ENCODE results near the gene FGG. TPM values are rescaled to one million over a fixed set of nuclear protein-coding genes. Genes with fewer than 3 reads are reported as not detected.

Gene FGG
- total RNA-seq, 1 experiment from 2014 or later, result not detected

GRCh38 chr4:154634058-154634457 lies 21.6 kb upstream of the FGG start:
- H3K36me3 ChIP-seq (ENCODE audit: insufficient read depth, low read length, poor library complexity, severe bottlenecking), result no peaks in the 10 kb centered on the region
- H3K27me3 ChIP-seq (replicated peaks; ENCODE audit: insufficient read depth, low read depth, low read length, poor library complexity), result no peaks in the 10 kb centered on the region
- intact Hi-C loops (cut with micrococcal nuclease; ENCODE audit: unreplicated experiment), result loop anchor here (10.0 kb wide), 1 partner anchor 741 kb away; the partner anchor contains the start of gene MAP9
- H3K4me1 ChIP-seq (ENCODE audit: insufficient read depth, low read length, poor library complexity, severe bottlenecking), result no peaks in the 10 kb centered on the region
- BruUV-seq (replicated peaks), result no TSS peak
- POLR2A ChIA-PET (ENCODE audit: low non-redundant PET), result no interaction called here
- DNase-seq (ENCODE audit: low spot score), result no peak
- H3K9me3 ChIP-seq (ENCODE audit: low read depth, low read length, poor library complexity, severe bottlenecking), result no peaks in the 10 kb centered on the region
- TF ChIP-seq CTCF (conservative IDR thresholded peaks at IDR 0.05; ENCODE audit: low read depth, low read length) (no peak), EZH2 (IDR thresholded peaks at IDR 0.05; ENCODE audit: borderline replicate concordance, low read depth, low read length, poor library complexity, severe bottlenecking) (no peak)
- H3K27ac ChIP-seq (ENCODE audit: low read depth, low read length, poor library complexity, severe bottlenecking), result no peak overlapping the region
- CTCF ChIA-PET, result no interaction called here
- no peak overlapping the region for H3K4me3 ChIP-seq (ENCODE audit: low read depth, low read length, poor library complexity, severe bottlenecking)

GRCh38 chr4:154631828-154632227 lies 19.4 kb upstream of the FGG start:
- no peak for DNase-seq (ENCODE audit: low spot score)
- CTCF ChIA-PET, result no interaction called here
- Histone ChIP-seq H3K4me1 (ENCODE audit: insufficient read depth, low read length, poor library complexity, severe bottlenecking) (no peaks in the 10 kb centered on the region), H3K27ac (ENCODE audit: low read depth, low read length, poor library complexity, severe bottlenecking) (no peak overlapping the region), H3K4me3 (ENCODE audit: low read depth, low read length, poor library complexity, severe bottlenecking) (no peak overlapping the region), H3K36me3 (ENCODE audit: insufficient read depth, low read length, poor library complexity, severe bottlenecking) (no peaks in the 10 kb centered on the region), H3K27me3 (replicated peaks; ENCODE audit: insufficient read depth, low read depth, low read length, poor library complexity) (no peaks in the 10 kb centered on the region), H3K9me3 (ENCODE audit: low read depth, low read length, poor library complexity, severe bottlenecking) (no peaks in the 10 kb centered on the region)
- no TSS peak for BruUV-seq (replicated peaks)
- intact Hi-C loops (cut with micrococcal nuclease; ENCODE audit: unreplicated experiment), result loop anchor here (10.0 kb wide), 1 partner anchor 743 kb away; the partner anchor contains the start of gene MAP9
- POLR2A ChIA-PET (ENCODE audit: low non-redundant PET), result no interaction called here
- TF ChIP-seq CTCF (conservative IDR thresholded peaks at IDR 0.05; ENCODE audit: low read depth, low read length), result no peak
- TF ChIP-seq EZH2 (IDR thresholded peaks at IDR 0.05; ENCODE audit: borderline replicate concordance, low read depth, low read length, poor library complexity, severe bottlenecking), result no peak

- TF ChIP-seq EZH2 (IDR thresholded peaks at IDR 0.05; ENCODE audit: borderline replicate concordance, low read depth, low read length, poor library complexity, severe bottlenecking), result no peak
- TF ChIP-seq CTCF (conservative IDR thresholded peaks at IDR 0.05; ENCODE audit: low read depth, low read length), result no peak
- no peaks in the 10 kb centered on the region for H3K9me3 ChIP-seq (ENCODE audit: low read depth, low read length, poor library complexity, severe bottlenecking)
- H3K36me3 ChIP-seq (ENCODE audit: insufficient read depth, low read length, poor library complexity, severe bottlenecking), result no peaks in the 10 kb centered on the region
- CTCF ChIA-PET, result no interaction called here
- no peaks in the 10 kb centered on the region for H3K27me3 ChIP-seq (replicated peaks; ENCODE audit: insufficient read depth, low read depth, low read length, poor library complexity)
- POLR2A ChIA-PET (ENCODE audit: low non-redundant PET), result no interaction called here
- no peak for DNase-seq (ENCODE audit: low spot score)
- no peak overlapping the region for H3K27ac ChIP-seq (ENCODE audit: low read depth, low read length, poor library complexity, severe bottlenecking)
- no TSS peak for BruUV-seq (replicated peaks)
- intact Hi-C loops (cut with micrococcal nuclease; ENCODE audit: unreplicated experiment), result loop anchor here (10.0 kb wide), 1 partner anchor 744 kb away; the partner anchor contains the start of gene MAP9
- H3K4me1 ChIP-seq (ENCODE audit: insufficient read depth, low read length, poor library complexity, severe bottlenecking), result no peaks in the 10 kb centered on the region
- no peak overlapping the region for H3K4me3 ChIP-seq (ENCODE audit: low read depth, low read length, poor library complexity, severe bottlenecking)
Observed at GRCh38 chr4:154630324-154630723, 17.9 kb upstream of the FGG start.
